Measurements from ENCODE around the gene SYNDIG1.
"Not testable (repeated sequence)": the region's sequence is repeated elsewhere in the genome, so short reads cannot be mapped to it uniquely, and the experiment has no call there.

Gene SYNDIG1

GRCh38 chr20:24493661-24494459, 24.4 kb downstream of the SYNDIG1 start:
- no peak for DNase-seq

- DNase-seq = no peak
Measured at GRCh38 chr20:24494460-24494920, 25.1 kb downstream of the SYNDIG1 start.

- no peak for DNase-seq
Measured at GRCh38 chr20:24495266-24495665, 25.8 kb downstream of the SYNDIG1 start.

GRCh38 chr20:24497851-24498250, 28.4 kb downstream of the SYNDIG1 start:
- DNase-seq = no peak

- DNase-seq = no peak
Measured at GRCh38 chr20:24498641-24499040, 29.2 kb downstream of the SYNDIG1 start.

- no peak for DNase-seq
Measured at GRCh38 chr20:24499472-24499871, 30.0 kb downstream of the SYNDIG1 start.

- no peak for DNase-seq
Measured at GRCh38 chr20:24501764-24502556, 32.5 kb downstream of the SYNDIG1 start.

- DNase-seq = no peak
Measured at GRCh38 chr20:24502661-24503060, 33.2 kb downstream of the SYNDIG1 start.

- no peak for DNase-seq
Measured at GRCh38 chr20:24503352-24503931, 34.0 kb downstream of the SYNDIG1 start.

GRCh38 chr20:24504331-24505285, 35.2 kb downstream of the SYNDIG1 start:
- DNase-seq = no peak

GRCh38 chr20:24506146-24506545, 36.7 kb downstream of the SYNDIG1 start:
- DNase-seq = no peak

- DNase-seq = no peak
Measured at GRCh38 chr20:24506696-24507095, 37.3 kb downstream of the SYNDIG1 start.

GRCh38 chr20:24507182-24507853, 37.9 kb downstream of the SYNDIG1 start:
- no peak for DNase-seq

GRCh38 chr20:24512441-24512840, 43.0 kb downstream of the SYNDIG1 start:
- DNase-seq = not testable (repeated sequence)

- DNase-seq = no peak
Measured at GRCh38 chr20:24518515-24518914, 49.1 kb downstream of the SYNDIG1 start.

GRCh38 chr20:24519476-24519875, 50.0 kb downstream of the SYNDIG1 start:
- no peak for DNase-seq

- DNase-seq = no peak
Measured at GRCh38 chr20:24521032-24521431, 51.6 kb downstream of the SYNDIG1 start.

GRCh38 chr20:24522452-24523330, 53.3 kb downstream of the SYNDIG1 start:
- DNase-seq = no peak

GRCh38 chr20:24523661-24524060, 54.2 kb downstream of the SYNDIG1 start:
- no peak for DNase-seq

- DNase-seq = no peak
Measured at GRCh38 chr20:24528583-24529368, 59.3 kb downstream of the SYNDIG1 start.
